CD4-positive, alpha-beta T cell treated with Interleukin-6 at 100 ng/mL for 8 hours (primary cell): ENCODE data around the gene KIAA1671.
"Not testable (repeated sequence)": the region's sequence is repeated elsewhere in the genome, so short reads cannot be mapped to it uniquely, and the experiment has no call there.

Source experiments
- DNase-seq: peaks from one replicate; pipeline ENCODE4 v3.0.0-alpha.2; 2020; ENCODE audit warnings: mixed read lengths, low spot score

The KIAA1671 gene

GRCh38 chr22:24951942-24952836 lies at the start of gene KIAA1671:
TSS of gene KIAA1671 (plus strand) at chr22:24952716. CDS start at chr22:25028000, 75,284 bp downstream.
- DNase-seq, result peak; percentile 80

GRCh38 chr22:24905909-24906308 lies 46.6 kb upstream of the KIAA1671 start:
- DNase-seq, result no peak

GRCh38 chr22:24907101-24907500 lies 45.4 kb upstream of the KIAA1671 start:
- not testable (repeated sequence) for DNase-seq

- DNase-seq, result no peak
Measured at GRCh38 chr22:24920029-24920428, 32.5 kb upstream of the KIAA1671 start.

- no peak for DNase-seq
Measured at GRCh38 chr22:24925586-24926427, 26.7 kb upstream of the KIAA1671 start.

- DNase-seq, result no peak
Measured at GRCh38 chr22:24926428-24926725, 26.1 kb upstream of the KIAA1671 start.

- DNase-seq, result no peak
Measured at GRCh38 chr22:24926849-24927579, 25.5 kb upstream of the KIAA1671 start.

GRCh38 chr22:24928322-24928721 lies 24.2 kb upstream of the KIAA1671 start:
- no peak for DNase-seq

- DNase-seq, result no peak
Measured at GRCh38 chr22:24930678-24931077, 21.8 kb upstream of the KIAA1671 start.

GRCh38 chr22:24935771-24936483 lies 16.6 kb upstream of the KIAA1671 start:
- no peak for DNase-seq

GRCh38 chr22:24937114-24937513 lies 15.4 kb upstream of the KIAA1671 start:
- no peak for DNase-seq

- DNase-seq, result peak; percentile 46
Measured at GRCh38 chr22:24938741-24939341, 13.7 kb upstream of the KIAA1671 start.

- no peak for DNase-seq
Measured at GRCh38 chr22:24942301-24942700, 10.2 kb upstream of the KIAA1671 start.

- no peak for DNase-seq
Measured at GRCh38 chr22:24944217-24944937, 8.1 kb upstream of the KIAA1671 start.

GRCh38 chr22:24945430-24945829 lies 7.1 kb upstream of the KIAA1671 start:
- no peak for DNase-seq

GRCh38 chr22:24947383-24947782 lies 5.1 kb upstream of the KIAA1671 start:
- no peak for DNase-seq

- no peak for DNase-seq
Measured at GRCh38 chr22:24947881-24948280, 4.6 kb upstream of the KIAA1671 start.

GRCh38 chr22:24948356-24949202 lies 3.9 kb upstream of the KIAA1671 start:
- DNase-seq, result no peak

- DNase-seq, result no peak
Measured at GRCh38 chr22:24950272-24950902, 2.1 kb upstream of the KIAA1671 start.
